Neural progenitor cell (in vitro differentiated cells): ENCODE measurements around the gene EDEM2. TPM values are rescaled to one million over a fixed set of nuclear protein-coding genes. Genes with fewer than 3 reads are reported as not detected.
"Not testable (repeated sequence)": the region's sequence is repeated elsewhere in the genome, so short reads cannot be mapped to it uniquely, and the experiment has no call there.

Experiments used
- DNase-seq: peaks from one replicate; pipeline ENCODE4 v3.0.0-alpha.2; 2016; ENCODE audit warnings: low spot score
- H2AFZ ChIP-seq: fragments of 200-600 bp; sonication (generic); replicated peaks from 2 replicates; pipeline ENCODE4 v1.6.1; 2016; ENCODE audit warnings: antibody characterized with exemption
- H3F3A ChIP-seq: fragments of 200-600 bp; sonication (generic); 2 replicates; pipeline ENCODE4 v1.6.1; 2016; ENCODE audit warnings: antibody characterized with exemption, low read depth
- H3K27ac ChIP-seq: fragments of 200-600 bp; sonication (generic); 2 replicates; pipeline ENCODE4 v1.5.1; 2016; ENCODE audit warnings: mild to moderate bottlenecking
- H3K27me3 ChIP-seq: fragments of 200-600 bp; sonication (generic); 2 replicates; pipeline ENCODE4 v1.6.1; 2016; ENCODE audit warnings: mild to moderate bottlenecking, moderate library complexity
- H3K36me3 ChIP-seq: fragments of 200-600 bp; sonication (generic); 2 replicates; pipeline ENCODE4 v1.5.1; 2016
- H3K4me1 ChIP-seq: fragments of 200-600 bp; sonication (generic); 2 replicates; pipeline ENCODE4 v1.6.1; 2016; ENCODE audit warnings: mixed run types
- H3K4me2 ChIP-seq: fragments of 200-600 bp; sonication (generic); 2 replicates; pipeline ENCODE4 v1.6.1; 2016
- H3K4me3 ChIP-seq: fragments of 200-600 bp; sonication (generic); 2 replicates; pipeline ENCODE4 v1.5.1; 2016
- H3K79me2 ChIP-seq: fragments of 200-600 bp; sonication (generic); 2 replicates; pipeline ENCODE4 v1.6.1; 2016; ENCODE audit warnings: low read depth
- H3K9ac ChIP-seq: fragments of 200-600 bp; sonication (generic); 2 replicates; pipeline ENCODE4 v1.6.1; 2016
- H3K9me3 ChIP-seq: fragments of 200-600 bp; sonication (generic); 2 replicates; pipeline ENCODE4 v1.5.1; 2016; ENCODE audit warnings: low read depth
- H4K20me1 ChIP-seq: fragments of 200-600 bp; sonication (generic); 2 replicates; pipeline ENCODE4 v1.6.1; 2016; ENCODE audit warnings: low read depth
- H3K27ac Mint-ChIP-seq: 3 replicates; pipeline ENCODE4 v1.8.0; 2021; ENCODE audit warnings: mixed read lengths
- H3K27me3 Mint-ChIP-seq: 2 replicates; pipeline ENCODE4 v1.8.0; 2022; ENCODE audit warnings: low read depth, mild to moderate bottlenecking, inconsistent platforms, moderate library complexity, mixed read lengths; ENCODE audit not compliant: insufficient read depth
- H3K36me3 Mint-ChIP-seq: 3 replicates; pipeline ENCODE4 v1.8.0; 2021; ENCODE audit warnings: mixed read lengths
- H3K4me1 Mint-ChIP-seq: 3 replicates; pipeline ENCODE4 v1.8.0; 2021; ENCODE audit warnings: mixed read lengths
- H3K4me3 Mint-ChIP-seq: 3 replicates; pipeline ENCODE4 v1.8.0; 2021; ENCODE audit warnings: mild to moderate bottlenecking, moderate library complexity, mixed read lengths
- H3K9me3 Mint-ChIP-seq: 3 replicates; pipeline ENCODE4 v1.8.0; 2020; ENCODE audit warnings: mixed read lengths
- CTCF ChIP-seq: fragments of 200-600 bp; sonication (generic); IDR thresholded peaks from 2 replicates; pipeline ENCODE4 v1.5.1; 2017; ENCODE audit warnings: antibody characterized with exemption, mild to moderate bottlenecking
- EZH2 ChIP-seq: fragments of 200-600 bp; sonication (generic); IDR thresholded peaks from 2 replicates; pipeline ENCODE4 v1.6.1; 2017; ENCODE audit warnings: antibody characterized with exemption, mild to moderate bottlenecking, moderate library complexity
- EZH2phosphoT487 ChIP-seq: fragments of 200-600 bp; sonication (generic); IDR thresholded peaks from 2 replicates; pipeline ENCODE4 v1.6.1; 2017; ENCODE audit warnings: antibody characterized with exemption
- total RNA-seq: library from RNA; depleted of rRNA; stranded (reverse); fragments of >200 nt; gene quantifications from 2 replicates; pipeline ENCODE4 v1.2.3, GENCODE V29; 2015; ENCODE audit warnings: low replicate concordance

EDEM2 gene
- total RNA-seq, 1 donor from 2014 or later = 9.3 TPM

DNA sequence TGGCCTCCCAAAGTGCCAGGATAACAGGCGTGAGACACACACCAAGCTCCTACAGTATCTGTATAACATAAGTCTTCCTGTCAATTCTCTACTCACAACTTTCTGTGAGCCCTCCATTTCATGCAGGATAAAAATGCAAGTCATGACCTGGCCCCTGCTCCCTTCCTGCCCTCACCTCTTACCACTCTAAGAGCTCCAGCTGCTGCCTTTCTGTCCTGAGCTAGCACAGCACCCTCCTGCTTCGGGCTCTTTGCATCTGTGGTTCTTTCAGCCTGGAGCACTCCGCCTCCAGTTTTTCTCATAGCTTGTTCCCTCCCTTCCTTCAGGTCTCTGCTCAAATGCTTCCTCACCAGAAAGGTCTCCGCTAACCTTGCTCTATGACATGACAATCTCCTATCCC lies 30.9 kb downstream of the EDEM2 start:
- Histone ChIP-seq H3K36me3 (no peaks in the 10 kb centered on the region), H2AFZ (no peak overlapping the region), H3K9ac (no peak overlapping the region), H3K4me3 (no peak overlapping the region), H4K20me1 (no peaks in the 10 kb centered on the region), H3K27ac (no peak overlapping the region), H3K79me2 (no peaks in the 10 kb centered on the region), H3K4me2 (no peak overlapping the region), H3K27me3 (no peaks in the 10 kb centered on the region), H3K9me3 (no peaks in the 10 kb centered on the region), H3F3A (no peaks in the 10 kb centered on the region), H3K4me1 (no peaks in the 10 kb centered on the region)
- no peaks in the 10 kb centered on the region for H3K4me1 Mint-ChIP-seq
- DNase-seq = no peak
- H3K4me3 Mint-ChIP-seq = no peak overlapping the region
- H3K36me3 Mint-ChIP-seq = peaks cover 13% of the 10 kb centered on the region
- no peaks in the 10 kb centered on the region for H3K27me3 Mint-ChIP-seq
- TF ChIP-seq EZH2 (no peak), CTCF (no peak), EZH2phosphoT487 (no peak)
- H3K9me3 Mint-ChIP-seq = no peaks in the 10 kb centered on the region
- peak overlapping the region; percentile 44 for H3K27ac Mint-ChIP-seq

GRCh38 chr20:35115606-35116005 lies 31.5 kb downstream of the EDEM2 start:
- no peak overlapping the region for H3K9ac ChIP-seq
- Mint-ChIP-seq H3K4me3 (no peak overlapping the region), H3K27ac (no peak overlapping the region)

GRCh38 chr20:35112276-35112675 lies 34.9 kb downstream of the EDEM2 start:
- not testable (repeated sequence) for H3K27ac Mint-ChIP-seq, H3K4me3 Mint-ChIP-seq, H3K27me3 ChIP-seq, H3K4me3 ChIP-seq, H3K4me2 ChIP-seq, DNase-seq, H3K79me2 ChIP-seq, H3K36me3 Mint-ChIP-seq, H3K36me3 ChIP-seq, H3K27ac ChIP-seq, H3K9me3 ChIP-seq, H3K9ac ChIP-seq, H3K4me1 ChIP-seq, H3K9me3 Mint-ChIP-seq, H4K20me1 ChIP-seq, H3F3A ChIP-seq, H3K27me3 Mint-ChIP-seq, H3K4me1 Mint-ChIP-seq, H2AFZ ChIP-seq

More at GRCh38 chr20:35115606-35116005, 31.5 kb downstream of the EDEM2 start:
- DNase-seq = no peak
- Histone ChIP-seq H2AFZ (no peak overlapping the region), H3K27me3 (no peaks in the 10 kb centered on the region), H3K9me3 (no peaks in the 10 kb centered on the region), H3K4me1 (no peaks in the 10 kb centered on the region), H3K4me2 (no peak overlapping the region), H3F3A (no peaks in the 10 kb centered on the region), H3K36me3 (no peaks in the 10 kb centered on the region), H3K27ac (no peak overlapping the region), H3K79me2 (no peaks in the 10 kb centered on the region), H4K20me1 (no peaks in the 10 kb centered on the region), H3K4me3 (no peak overlapping the region)
- TF ChIP-seq EZH2phosphoT487 = no peak
- TF ChIP-seq CTCF = no peak
- Mint-ChIP-seq H3K4me1 (no peaks in the 10 kb centered on the region), H3K27me3 (no peaks in the 10 kb centered on the region), H3K36me3 (peaks cover 12% of the 10 kb centered on the region), H3K9me3 (no peaks in the 10 kb centered on the region)

DNA sequence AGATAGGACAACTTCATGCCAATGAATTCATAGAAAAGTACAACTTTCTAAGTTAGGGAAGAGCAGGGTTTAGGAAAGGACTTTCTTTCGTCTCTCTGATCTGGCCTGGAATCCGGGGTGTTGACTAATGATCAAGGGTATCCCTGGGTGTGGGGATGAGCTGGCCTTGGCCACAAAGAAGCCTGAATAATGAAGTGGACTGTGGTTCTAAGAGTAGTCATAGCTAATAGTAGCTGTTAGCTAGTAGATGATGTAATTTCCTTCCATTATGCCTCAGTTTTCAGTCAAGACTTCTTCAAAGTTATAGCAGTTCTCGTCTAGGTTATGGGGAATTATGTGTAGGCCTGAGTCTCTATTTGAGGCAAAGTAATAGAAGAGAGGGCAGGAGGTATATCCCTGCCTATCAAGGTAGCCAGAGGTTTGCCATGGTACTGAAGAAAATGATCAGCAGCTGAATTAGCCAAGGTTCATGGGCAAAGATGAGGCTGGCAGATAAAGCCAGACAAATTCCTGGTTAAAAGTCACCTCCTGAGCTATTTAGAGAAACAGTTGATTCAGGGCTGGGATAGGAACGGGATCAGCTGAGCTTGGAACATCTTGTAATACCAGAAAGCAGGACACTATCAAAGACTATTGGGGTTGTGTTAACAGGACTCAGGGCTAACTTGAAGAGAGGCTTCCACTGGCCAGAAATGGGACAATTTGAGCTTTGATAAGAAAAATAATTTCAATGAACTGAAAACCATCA lies 35.8 kb downstream of the EDEM2 start:
- Histone ChIP-seq H3K27ac (no peak overlapping the region), H3K79me2 (no peaks in the 10 kb centered on the region), H3K9ac (no peak overlapping the region), H3K9me3 (no peaks in the 10 kb centered on the region), H4K20me1 (no peaks in the 10 kb centered on the region), H3K4me2 (no peak overlapping the region), H3K36me3 (no peaks in the 10 kb centered on the region), H3K4me3 (no peak overlapping the region), H2AFZ (no peak overlapping the region), H3K4me1 (no peaks in the 10 kb centered on the region), H3F3A (no peaks in the 10 kb centered on the region), H3K27me3 (no peaks in the 10 kb centered on the region)
- Mint-ChIP-seq H3K27ac (no peak overlapping the region), H3K36me3 (peaks cover 9% of the 10 kb centered on the region), H3K27me3 (no peaks in the 10 kb centered on the region), H3K9me3 (no peaks in the 10 kb centered on the region), H3K4me3 (no peak overlapping the region), H3K4me1 (no peaks in the 10 kb centered on the region)
- DNase-seq = no peak
- no peak for TF ChIP-seq EZH2phosphoT487
- TF ChIP-seq CTCF = no peak
- no peak for TF ChIP-seq EZH2
